Chondrocyte (in vitro differentiated cells): ENCODE results near the gene FAM234B. TPM values are rescaled to one million over a fixed set of nuclear protein-coding genes. Genes with fewer than 3 reads are reported as not detected.

Experiments used
- DNase-seq: peaks from one replicate; pipeline ENCODE4 v3.0.0; 2021; ENCODE audit warnings: mixed read lengths, low spot score
- H3K27ac Mint-ChIP-seq: one replicate; pipeline ENCODE4 v1.8.0; 2021; ENCODE audit warnings: mild to moderate bottlenecking, moderate library complexity, mixed read lengths; ENCODE audit not compliant: unreplicated experiment
- H3K27me3 Mint-ChIP-seq: 2 replicates; pipeline ENCODE4 v1.8.0; 2021; ENCODE audit warnings: low read depth, mixed read lengths
- H3K36me3 Mint-ChIP-seq: 2 replicates; pipeline ENCODE4 v1.8.0; 2021; ENCODE audit warnings: low read depth, mixed read lengths
- H3K4me1 Mint-ChIP-seq: 2 replicates; pipeline ENCODE4 v1.8.0; 2021; ENCODE audit warnings: low read depth, mild to moderate bottlenecking, mixed read lengths
- H3K4me3 Mint-ChIP-seq: one replicate; pipeline ENCODE4 v1.8.0; 2021; ENCODE audit warnings: mild to moderate bottlenecking, moderate library complexity, mixed read lengths; ENCODE audit not compliant: unreplicated experiment
- H3K9me3 Mint-ChIP-seq: 2 replicates; pipeline ENCODE4 v1.8.0; 2021; ENCODE audit warnings: low read depth, mixed read lengths
- total RNA-seq: library from RNA; stranded (reverse); gene quantifications from 3 replicates; pipeline ENCODE4 v1.2.1, GENCODE V29; 2021
- TF ChIP-seq, protein P1 (sequence below): fragments of 200-600 bp; sonication (generic); IDR thresholded peaks from 2 replicates; pipeline ENCODE4 v1.5.0; 2021; ENCODE audit warnings: antibody characterized with exemption, mild to moderate bottlenecking, moderate library complexity

Gene FAM234B
- total RNA-seq, 1 donor from 2014 or later: 3.8 TPM

- Mint-ChIP-seq H3K4me3 (no peak overlapping the region), H3K9me3 (no peaks in the 10 kb centered on the region), H3K27ac (no peak overlapping the region), H3K4me1 (peaks cover 7% of the 10 kb centered on the region), H3K36me3 (no peaks in the 10 kb centered on the region), H3K27me3 (no peaks in the 10 kb centered on the region)
- TF ChIP-seq, protein P1, sequence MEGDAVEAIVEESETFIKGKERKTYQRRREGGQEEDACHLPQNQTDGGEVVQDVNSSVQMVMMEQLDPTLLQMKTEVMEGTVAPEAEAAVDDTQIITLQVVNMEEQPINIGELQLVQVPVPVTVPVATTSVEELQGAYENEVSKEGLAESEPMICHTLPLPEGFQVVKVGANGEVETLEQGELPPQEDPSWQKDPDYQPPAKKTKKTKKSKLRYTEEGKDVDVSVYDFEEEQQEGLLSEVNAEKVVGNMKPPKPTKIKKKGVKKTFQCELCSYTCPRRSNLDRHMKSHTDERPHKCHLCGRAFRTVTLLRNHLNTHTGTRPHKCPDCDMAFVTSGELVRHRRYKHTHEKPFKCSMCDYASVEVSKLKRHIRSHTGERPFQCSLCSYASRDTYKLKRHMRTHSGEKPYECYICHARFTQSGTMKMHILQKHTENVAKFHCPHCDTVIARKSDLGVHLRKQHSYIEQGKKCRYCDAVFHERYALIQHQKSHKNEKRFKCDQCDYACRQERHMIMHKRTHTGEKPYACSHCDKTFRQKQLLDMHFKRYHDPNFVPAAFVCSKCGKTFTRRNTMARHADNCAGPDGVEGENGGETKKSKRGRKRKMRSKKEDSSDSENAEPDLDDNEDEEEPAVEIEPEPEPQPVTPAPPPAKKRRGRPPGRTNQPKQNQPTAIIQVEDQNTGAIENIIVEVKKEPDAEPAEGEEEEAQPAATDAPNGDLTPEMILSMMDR: no peak
- no peak for DNase-seq
Measured at GRCh38 chr12:13024531-13024916, 19.7 kb upstream of the FAM234B start.

DNA sequence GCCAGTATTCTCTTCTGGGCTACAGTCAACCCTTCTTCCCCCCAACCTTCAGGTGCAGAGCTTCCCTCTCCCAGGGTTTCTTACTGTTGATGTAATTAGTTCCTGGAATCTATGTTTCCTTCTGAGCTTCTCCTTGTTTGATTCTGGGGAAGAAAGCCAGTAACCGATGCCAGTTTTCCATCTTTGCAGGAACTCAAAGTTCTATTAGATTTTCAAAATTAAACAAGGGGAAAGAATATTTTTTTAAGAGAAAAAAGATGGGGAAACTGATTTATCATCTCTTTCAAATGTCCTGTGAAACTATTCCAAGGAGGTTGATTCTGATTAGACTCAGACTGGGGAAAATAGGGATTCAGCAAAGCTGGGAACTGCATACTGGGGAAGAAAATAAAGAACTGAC is 17.9 kb upstream of the FAM234B start:
- Mint-ChIP-seq H3K9me3 (no peaks in the 10 kb centered on the region), H3K27ac (no peak overlapping the region)
- no peak for DNase-seq

DNA sequence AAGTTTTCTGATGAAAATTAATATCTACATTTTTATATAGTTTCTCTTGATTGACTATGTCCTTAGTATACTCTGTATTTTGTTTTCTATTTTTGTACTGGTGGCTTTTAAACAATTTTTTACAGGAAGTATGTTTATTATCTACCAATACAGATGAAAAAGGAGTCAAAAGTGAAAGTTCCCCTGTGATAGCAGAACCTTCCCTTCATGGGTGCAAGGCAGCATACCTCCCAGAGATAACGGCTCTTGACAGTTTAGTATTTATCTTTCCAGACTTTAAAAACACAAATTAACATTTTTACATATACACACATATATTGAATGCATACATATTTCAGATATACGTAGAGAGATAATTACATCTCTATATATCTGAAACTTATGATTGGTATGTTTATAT is 17.1 kb upstream of the FAM234B start:
- TF ChIP-seq, protein P1: no peak
- H3K4me3 Mint-ChIP-seq: no peak overlapping the region
- H3K27ac Mint-ChIP-seq: no peak overlapping the region
- H3K36me3 Mint-ChIP-seq: no peaks in the 10 kb centered on the region
- no peaks in the 10 kb centered on the region for H3K9me3 Mint-ChIP-seq
- no peak for DNase-seq
- no peaks in the 10 kb centered on the region for H3K27me3 Mint-ChIP-seq
- H3K4me1 Mint-ChIP-seq: peaks cover 7% of the 10 kb centered on the region

More for the DNA sequence above, 17.9 kb upstream of the FAM234B start:
- H3K4me3 Mint-ChIP-seq: no peak overlapping the region
- no peaks in the 10 kb centered on the region for H3K27me3 Mint-ChIP-seq
- TF ChIP-seq, protein P1: no peak
- peaks cover 7% of the 10 kb centered on the region for H3K4me1 Mint-ChIP-seq
- no peaks in the 10 kb centered on the region for H3K36me3 Mint-ChIP-seq

DNA sequence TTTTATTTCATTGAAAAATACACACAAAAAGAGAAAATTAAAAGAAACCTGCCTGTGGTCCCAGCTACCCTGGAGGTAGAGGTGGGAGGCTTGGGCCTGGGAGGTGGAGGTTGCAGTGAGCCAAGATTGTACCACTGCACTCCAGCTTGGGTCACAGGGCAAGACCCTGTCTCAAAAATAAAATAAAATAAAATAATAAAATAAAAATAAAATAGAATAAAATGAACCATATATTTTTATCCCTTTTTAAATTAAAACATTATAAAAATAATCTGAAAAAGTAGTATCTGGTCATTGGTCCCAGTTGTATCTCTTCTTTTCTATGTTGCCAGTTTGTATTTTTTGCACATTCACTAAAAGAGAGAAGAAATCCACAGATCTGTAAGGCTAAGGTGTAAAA is 16.7 kb upstream of the FAM234B start:
- peaks cover 7% of the 10 kb centered on the region for H3K4me1 Mint-ChIP-seq

GRCh38 chr12:13028825-13029570 is 15.2 kb upstream of the FAM234B start:
- Mint-ChIP-seq H3K9me3 (no peaks in the 10 kb centered on the region), H3K36me3 (no peaks in the 10 kb centered on the region), H3K4me3 (no peak overlapping the region), H3K27ac (no peak overlapping the region), H3K27me3 (no peaks in the 10 kb centered on the region), H3K4me1 (peaks cover 7% of the 10 kb centered on the region)
- TF ChIP-seq, protein P1: no peak
- DNase-seq: no peak

More for the DNA sequence above, 16.7 kb upstream of the FAM234B start:
- Mint-ChIP-seq H3K4me3 (no peak overlapping the region), H3K36me3 (no peaks in the 10 kb centered on the region), H3K27me3 (no peaks in the 10 kb centered on the region), H3K27ac (no peak overlapping the region), H3K9me3 (no peaks in the 10 kb centered on the region)
- TF ChIP-seq, protein P1: no peak
- DNase-seq: no peak
